HEK293 (cell line): Measurements from ENCODE around the gene CYP39A1.

Experiments
- GLI2 ChIP-seq: fragments of 450-650 bp; formaldehyde crosslinking; IDR thresholded peaks from 2 replicates; pipeline ENCODE4; 2017; ENCODE audit warnings: missing biosample characterization, missing genetic modification characterization, low read depth, borderline replicate concordance
- TF ChIP-seq, protein P1 (sequence below): IDR thresholded peaks from 2 replicates; pipeline ENCODE4 v1.6.1; 2011; ENCODE audit warnings: mild to moderate bottlenecking, low read depth, low read length, borderline replicate concordance

DNA sequence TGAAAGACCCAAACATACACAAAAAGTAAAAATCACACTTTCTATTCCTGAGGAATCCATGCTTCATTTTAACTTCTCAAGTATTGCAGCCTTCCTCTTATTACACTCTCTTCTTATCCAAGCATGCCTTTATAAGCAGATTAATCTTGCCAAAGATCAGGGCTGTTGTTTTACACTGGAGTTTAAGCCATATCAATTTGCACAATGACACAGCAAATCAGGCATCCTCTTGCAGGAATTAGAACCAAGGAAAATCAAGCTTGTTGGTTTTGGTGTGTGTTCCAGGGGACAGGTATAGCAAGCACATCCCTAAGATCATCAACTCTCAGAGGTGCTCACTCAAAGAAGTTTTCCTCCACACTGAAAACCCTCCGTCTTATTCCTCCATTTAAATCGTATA, 69.5 kb downstream of the CYP39A1 start:
- TF ChIP-seq GLI2 (tag by site-specific recombination), result no peak
- TF ChIP-seq, protein P1, sequence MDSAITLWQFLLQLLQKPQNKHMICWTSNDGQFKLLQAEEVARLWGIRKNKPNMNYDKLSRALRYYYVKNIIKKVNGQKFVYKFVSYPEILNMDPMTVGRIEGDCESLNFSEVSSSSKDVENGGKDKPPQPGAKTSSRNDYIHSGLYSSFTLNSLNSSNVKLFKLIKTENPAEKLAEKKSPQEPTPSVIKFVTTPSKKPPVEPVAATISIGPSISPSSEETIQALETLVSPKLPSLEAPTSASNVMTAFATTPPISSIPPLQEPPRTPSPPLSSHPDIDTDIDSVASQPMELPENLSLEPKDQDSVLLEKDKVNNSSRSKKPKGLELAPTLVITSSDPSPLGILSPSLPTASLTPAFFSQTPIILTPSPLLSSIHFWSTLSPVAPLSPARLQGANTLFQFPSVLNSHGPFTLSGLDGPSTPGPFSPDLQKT, result no peak
